NB4 (cell line): ENCODE measurements around the gene SIGLEC5.

Experiments used
- DNase-seq: peaks from one replicate; pipeline ENCODE4 v3.0.0; 2010; ENCODE audit warnings: low read depth
- H3K4me3 ChIP-seq: one replicate; pipeline ENCODE4 v1.5.1; 2011; ENCODE audit warnings: mild to moderate bottlenecking, low read depth, low read length, moderate library complexity
- CTCF ChIP-seq: IDR thresholded peaks from one replicate; pipeline ENCODE4 v1.5.1; 2012; ENCODE audit warnings: low read depth, low read length
- MAX ChIP-seq: IDR thresholded peaks from 2 replicates; pipeline ENCODE4 v1.6.1; 2011; ENCODE audit warnings: low read depth, low read length
- MYC ChIP-seq: IDR thresholded peaks from 2 replicates; pipeline ENCODE4 v1.6.1; 2011; ENCODE audit warnings: low read depth, low read length
- POLR2A ChIP-seq: IDR thresholded peaks from 2 replicates; pipeline ENCODE4 v1.6.1; 2011; ENCODE audit warnings: mild to moderate bottlenecking; ENCODE audit not compliant: insufficient read length; ENCODE audit errors: extremely low read depth

SIGLEC5 gene

GRCh38 chr19:51587264-51588191 is 42.7 kb downstream of the SIGLEC5 start:
- no peak for DNase-seq
- no peak overlapping the region for H3K4me3 ChIP-seq
- TF ChIP-seq POLR2A (no peak), CTCF (no peak)

GRCh38 chr19:51586799-51587198 is 43.4 kb downstream of the SIGLEC5 start:
- H3K4me3 ChIP-seq = no peak overlapping the region
- TF ChIP-seq CTCF (no peak), POLR2A (no peak), MYC (no peak), MAX (no peak)
- DNase-seq = no peak

- TF ChIP-seq CTCF (no peak), MAX (no peak), MYC (no peak), POLR2A (no peak)
- H3K4me3 ChIP-seq = no peak overlapping the region
- peak; percentile 79 for DNase-seq
Measured at GRCh38 chr19:51586103-51586728, 44.0 kb downstream of the SIGLEC5 start.

- DNase-seq = no peak
- no peak for TF ChIP-seq MYC
- no peak for TF ChIP-seq POLR2A
- TF ChIP-seq CTCF = no peak
- no peak for TF ChIP-seq MAX
- H3K4me3 ChIP-seq = no peak overlapping the region
Measured at GRCh38 chr19:51576850-51577249, 53.4 kb downstream of the SIGLEC5 start.

GRCh38 chr19:51573331-51573730 is 56.9 kb downstream of the SIGLEC5 start:
- no peak for DNase-seq
- no peak overlapping the region for H3K4me3 ChIP-seq
- TF ChIP-seq MYC (no peak), CTCF (no peak), POLR2A (no peak), MAX (no peak)
